ENCODE measurements around the gene MYO9B. TPM values are rescaled to one million over a fixed set of nuclear protein-coding genes. Genes with fewer than 3 reads are reported as not detected.
A peak's percentile ranks its signal among the peaks of the same experiment; 100 is the strongest.

MYO9B gene
- total and polyA plus RNA-seq, 2 of the 13 experiments (the other 11 are each of a cell fraction or from before 2014, with no cell fraction given) = 18.0 to 18.3 TPM

- TF ChIP-seq ZBTB40 (IDR thresholded peaks at IDR 0.05) = no peak
- TF ChIP-seq ZBTB40 (CRISPR knock-in tag; IDR thresholded peaks at IDR 0.05) = no peak
- no peak for TF ChIP-seq AKNA (CRISPR knock-in tag; IDR thresholded peaks at IDR 0.05; ENCODE audit: borderline replicate concordance)
- TF ChIP-seq PPARG (CRISPR knock-in tag; conservative IDR thresholded peaks at IDR 0.05) = peak; percentile 88
- no peak for TF ChIP-seq MLXIP (CRISPR knock-in tag; IDR thresholded peaks at IDR 0.05; ENCODE audit: borderline replicate concordance)
- TF ChIP-seq KDM2A (CRISPR knock-in tag; IDR thresholded peaks at IDR 0.05; ENCODE audit: borderline replicate concordance, low read depth) = no peak
- TF ChIP-seq GATA4 (IDR thresholded peaks at IDR 0.05; ENCODE audit: borderline replicate concordance, low read depth) = 0 out of 2 replicates have a peak, but pooled peaks have one; percentile 18
- peak; percentile 22; the same call in 1 of the 2 replicates for TF ChIP-seq HOXA5 (CRISPR knock-in tag; IDR thresholded peaks at IDR 0.05)
- TF ChIP-seq RARA (CRISPR knock-in tag; IDR thresholded peaks at IDR 0.05) = peak; percentile 38; the same call in 1 of the 2 replicates
- peak; percentile 15; the same call in 1 of the 2 replicates for TF ChIP-seq PHF21A (CRISPR knock-in tag; IDR thresholded peaks at IDR 0.05)
- peak; percentile 64 for TF ChIP-seq POLR2AphosphoS5 (IDR thresholded peaks at IDR 0.05; ENCODE audit: low read depth, low read length)
- TF ChIP-seq KDM1A (CRISPR knock-in tag; IDR thresholded peaks at IDR 0.05) = peak; percentile 99
These were observed 171.3 kb downstream of the MYO9B start (continued) for GRCh38 chr19:17246681-17247425.
